Testis (tissue), 3 donors: ENCODE results near the gene FOXN1. TPM values are rescaled to one million over a fixed set of nuclear protein-coding genes. Genes with fewer than 3 reads are reported as not detected.
"Not testable (repeated sequence)": the region's sequence is repeated elsewhere in the genome, so short reads cannot be mapped to it uniquely, and the experiment has no call there.

Experiments
- DNase-seq: peaks from one replicate; pipeline ENCODE4 v3.0.0-alpha.2; 2019
- H3K27ac ChIP-seq, 2 donors: fragments of 200-600 bp; sonication (generic); one replicate each; pipeline ENCODE4 v1.5.1; 2019
- H3K27me3 ChIP-seq: fragments of 200-600 bp; sonication (generic); one replicate; pipeline ENCODE4 v1.5.1; 2019
- H3K36me3 ChIP-seq: fragments of 200-600 bp; sonication (generic); one replicate; pipeline ENCODE4 v1.5.1; 2017; ENCODE audit warnings: low read depth; ENCODE audit errors: missing control alignments
- H3K4me1 ChIP-seq: fragments of 200-600 bp; sonication (generic); one replicate; pipeline ENCODE4 v1.5.1; 2019
- H3K4me3 ChIP-seq, 2 donors: fragments of 200-600 bp; sonication (generic); one replicate each; pipeline ENCODE4 v1.5.1; 2017 to 2019
- H3K9me3 ChIP-seq: fragments of 200-600 bp; sonication (generic); one replicate; pipeline ENCODE4 v1.5.1; 2017
- CTCF ChIP-seq, 3 experiments: fragments of 450-650 bp in 2 of 3; fragments of 200-600 bp in 1 of 3; sonication (generic) in 1 of 3; IDR thresholded peaks; one replicate each; pipeline ENCODE4 v1.5.1; 2016 to 2019; ENCODE audit warnings: antibody characterized with exemption in 3 of 3, mild to moderate bottlenecking in 2 of 3, moderate library complexity in 1 of 3
- POLR2A ChIP-seq: fragments of 450-650 bp; IDR thresholded peaks from one replicate; pipeline ENCODE4 v1.6.1; 2017; ENCODE audit warnings: antibody characterized with exemption, mild to moderate bottlenecking, moderate library complexity
- WGBS, 2 donors: methylation state at CpG; one replicate each; pipeline ENCODE4 v1.1.5; 2018; 5-methylcytosine and 5-hydroxymethylcytosine counted together
- intact Hi-C: fragments of 100-400 bp; cut with DNase I; formaldehyde crosslinking; loops from one replicate; pipeline ENCODE4 v1.15.1; 2023; ENCODE audit warnings: low total_unique reads
- polyA plus RNA-seq: library from polyadenylated mRNA; stranded (reverse); fragments of 350-450 nt; fragmentation: Illumina TruSeq; extraction: RNeasy Lipid Tissue Mini Kit (QIAGEN cat#74804); gene quantifications from one replicate; pipeline ENCODE4 v1.2.3, GENCODE V29; 2014; ENCODE audit warnings: low read depth, low replicate concordance; ENCODE audit not compliant: insufficient read depth
- total RNA-seq, 2 donors: library from RNA; depleted of rRNA; stranded (reverse); fragments of >200 nt; gene quantifications; one replicate each; pipeline ENCODE4 v1.2.3, GENCODE V29; 2016

Gene FOXN1
- total and polyA plus RNA-seq, 3 donors from 2014 or later: 0.24 to 0.69 (median 0.50) TPM

- 63 to 92% methylated on average over 3 to 20 of the region's 21 CpGs for WGBS, 2 donors
- Histone ChIP-seq H3K9me3 (no peaks in the 10 kb centered on the region), H3K4me3 (no peak overlapping the region), H3K27me3 (no peaks in the 10 kb centered on the region), H3K4me1 (no peaks in the 10 kb centered on the region), H3K36me3 (no peaks in the 10 kb centered on the region), H3K27ac (no peak overlapping the region)
- DNase-seq: no peak
- intact Hi-C loops: no loop called here
- TF ChIP-seq POLR2A (no peak), CTCF (IDR thresholded peaks at IDR 0.05) (no peak)
Measured at GRCh38 chr17:28521311-28522085, 15.3 kb downstream of the FOXN1 start.

GRCh38 chr17:28522281-28522680 lies 16.1 kb downstream of the FOXN1 start:
- H3K9me3 ChIP-seq, H3K4me1 ChIP-seq, H3K4me3 ChIP-seq, DNase-seq, H3K27ac ChIP-seq, intact Hi-C loops, H3K27me3 ChIP-seq, H3K36me3 ChIP-seq: not testable (repeated sequence)
- 87 to 88% methylated on average over 4 of the region's 4 CpGs for WGBS, 2 donors

GRCh38 chr17:28523186-28523585 lies 17.0 kb downstream of the FOXN1 start:
- H3K4me1 ChIP-seq: no peaks in the 10 kb centered on the region
- no peak overlapping the region for H3K4me3 ChIP-seq
- intact Hi-C loops: no loop called here
- WGBS, 2 donors: 88% methylated on average over 6 of the region's 6 CpGs; no CpG with 5 or more reads in 1 of the 2 donors
- no peaks in the 10 kb centered on the region for H3K36me3 ChIP-seq
- no peak for DNase-seq
- no peaks in the 10 kb centered on the region for H3K9me3 ChIP-seq
- H3K27me3 ChIP-seq: no peaks in the 10 kb centered on the region
- TF ChIP-seq CTCF (IDR thresholded peaks at IDR 0.05): no peak
- no peak for TF ChIP-seq POLR2A
- no peak overlapping the region for H3K27ac ChIP-seq

- no peaks in the 10 kb centered on the region for H3K4me1 ChIP-seq
- no peaks in the 10 kb centered on the region for H3K36me3 ChIP-seq
- no peak for DNase-seq
- WGBS, 2 donors: 89 to 95% methylated on average over 11 to 15 of the region's 15 CpGs
- H3K27me3 ChIP-seq: no peaks in the 10 kb centered on the region
- no peaks in the 10 kb centered on the region for H3K9me3 ChIP-seq
- H3K27ac ChIP-seq: no peak overlapping the region
- TF ChIP-seq POLR2A (no peak), CTCF (IDR thresholded peaks at IDR 0.05) (no peak)
- no peak overlapping the region for H3K4me3 ChIP-seq
- intact Hi-C loops: no loop called here
Measured at GRCh38 chr17:28523876-28524275, 17.7 kb downstream of the FOXN1 start.

- Histone ChIP-seq H3K27me3 (no peaks in the 10 kb centered on the region), H3K4me3 (no peak overlapping the region), H3K9me3 (no peaks in the 10 kb centered on the region), H3K4me1 (no peaks in the 10 kb centered on the region), H3K27ac (no peak overlapping the region), H3K36me3 (no peaks in the 10 kb centered on the region)
- TF ChIP-seq POLR2A (no peak), CTCF (IDR thresholded peaks at IDR 0.05) (no peak)
- DNase-seq: no peak
- 87 to 96% methylated on average over 16 to 25 of the region's 25 CpGs for WGBS, 2 donors
- intact Hi-C loops: no loop called here
Measured at GRCh38 chr17:28524476-28525424, 18.6 kb downstream of the FOXN1 start.
